Measurements from ENCODE around the gene STAG3. TPM values are rescaled to one million over a fixed set of nuclear protein-coding genes. Genes with fewer than 3 reads are reported as not detected.

STAG3 gene
- total and polyA plus RNA-seq, 9 of the 15 experiments (the other 6 are each of a cell fraction or from before 2014, with no cell fraction given) = 0.54 to 2.5 (median 1.7) TPM

DNA sequence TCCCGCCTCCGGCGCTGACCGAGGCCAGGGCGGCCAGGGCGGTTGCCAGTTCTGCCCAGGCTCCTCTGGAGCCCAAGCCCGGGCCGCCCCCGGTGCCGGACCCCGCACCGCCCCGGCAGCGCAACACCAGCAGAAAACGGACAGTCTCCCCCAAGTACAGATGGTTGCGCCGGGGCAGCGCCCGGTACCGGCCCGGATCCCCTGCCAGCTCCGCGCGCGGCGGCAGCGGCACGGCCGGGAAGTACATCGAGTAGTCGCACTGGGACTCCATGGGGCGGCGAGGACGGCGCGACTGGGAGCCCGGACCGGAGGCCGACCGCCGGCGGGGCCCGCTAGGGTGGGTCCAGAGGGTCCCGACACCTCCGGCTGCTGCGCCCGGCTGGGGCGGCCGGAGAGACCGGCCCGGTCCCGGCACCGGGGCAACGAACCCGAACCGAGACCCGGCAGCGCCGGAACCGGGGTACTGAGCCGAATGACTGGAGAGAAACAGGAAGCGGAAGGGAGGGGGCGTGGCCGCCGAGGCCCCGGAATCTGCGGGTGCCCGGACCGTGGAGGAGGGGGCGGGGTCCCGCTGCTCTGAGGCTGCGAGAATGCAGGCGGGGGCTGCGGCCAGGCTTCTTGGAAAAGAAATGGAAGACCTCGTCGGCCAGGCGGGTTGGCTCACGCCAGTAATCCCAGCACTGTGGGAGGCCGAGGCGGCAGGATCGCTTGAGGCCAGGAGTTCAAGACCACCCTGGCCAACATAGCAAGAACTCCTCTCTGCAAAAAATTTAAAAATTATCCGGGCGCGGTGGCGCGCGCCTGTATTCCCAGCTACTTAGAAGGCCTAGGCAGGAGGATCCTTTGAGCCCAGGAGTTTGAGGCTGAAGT, 19.3 kb upstream of the STAG3 start, which contains the start of gene TRAPPC14 (continued):
- TF ChIP-seq, protein P1, sequence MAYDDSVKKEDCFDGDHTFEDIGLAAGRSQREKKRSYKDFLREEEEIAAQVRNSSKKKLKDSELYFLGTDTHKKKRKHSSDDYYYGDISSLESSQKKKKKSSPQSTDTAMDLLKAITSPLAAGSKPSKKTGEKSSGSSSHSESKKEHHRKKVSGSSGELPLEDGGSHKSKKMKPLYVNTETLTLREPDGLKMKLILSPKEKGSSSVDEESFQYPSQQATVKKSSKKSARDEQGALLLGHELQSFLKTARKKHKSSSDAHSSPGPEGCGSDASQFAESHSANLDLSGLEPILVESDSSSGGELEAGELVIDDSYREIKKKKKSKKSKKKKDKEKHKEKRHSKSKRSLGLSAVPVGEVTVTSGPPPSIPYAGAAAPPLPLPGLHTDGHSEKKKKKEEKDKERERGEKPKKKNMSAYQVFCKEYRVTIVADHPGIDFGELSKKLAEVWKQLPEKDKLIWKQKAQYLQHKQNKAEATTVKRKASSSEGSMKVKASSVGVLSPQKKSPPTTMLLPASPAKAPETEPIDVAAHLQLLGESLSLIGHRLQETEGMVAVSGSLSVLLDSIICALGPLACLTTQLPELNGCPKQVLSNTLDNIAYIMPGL (CRISPR knock-in tag; IDR thresholded peaks at IDR 0.05) = peak; percentile 76; the same call in 1 of the 2 replicates
- TF ChIP-seq SMC3 (conservative IDR thresholded peaks at IDR 0.05; ENCODE audit: insufficient read depth, low read depth, low read length) = no peak
- peak; percentile 75 for TF ChIP-seq EP400 (IDR thresholded peaks at IDR 0.05)
- TF ChIP-seq JUNB (CRISPR knock-in tag; conservative IDR thresholded peaks at IDR 0.05) = no peak
- TF ChIP-seq, protein P2, sequence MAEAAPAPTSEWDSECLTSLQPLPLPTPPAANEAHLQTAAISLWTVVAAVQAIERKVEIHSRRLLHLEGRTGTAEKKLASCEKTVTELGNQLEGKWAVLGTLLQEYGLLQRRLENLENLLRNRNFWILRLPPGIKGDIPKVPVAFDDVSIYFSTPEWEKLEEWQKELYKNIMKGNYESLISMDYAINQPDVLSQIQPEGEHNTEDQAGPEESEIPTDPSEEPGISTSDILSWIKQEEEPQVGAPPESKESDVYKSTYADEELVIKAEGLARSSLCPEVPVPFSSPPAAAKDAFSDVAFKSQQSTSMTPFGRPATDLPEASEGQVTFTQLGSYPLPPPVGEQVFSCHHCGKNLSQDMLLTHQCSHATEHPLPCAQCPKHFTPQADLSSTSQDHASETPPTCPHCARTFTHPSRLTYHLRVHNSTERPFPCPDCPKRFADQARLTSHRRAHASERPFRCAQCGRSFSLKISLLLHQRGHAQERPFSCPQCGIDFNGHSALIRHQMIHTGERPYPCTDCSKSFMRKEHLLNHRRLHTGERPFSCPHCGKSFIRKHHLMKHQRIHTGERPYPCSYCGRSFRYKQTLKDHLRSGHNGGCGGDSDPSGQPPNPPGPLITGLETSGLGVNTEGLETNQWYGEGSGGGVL (CRISPR knock-in tag; IDR thresholded peaks at IDR 0.05) = no peak; the same call in 1 of the 2 replicates
- TF ChIP-seq, protein P3, sequence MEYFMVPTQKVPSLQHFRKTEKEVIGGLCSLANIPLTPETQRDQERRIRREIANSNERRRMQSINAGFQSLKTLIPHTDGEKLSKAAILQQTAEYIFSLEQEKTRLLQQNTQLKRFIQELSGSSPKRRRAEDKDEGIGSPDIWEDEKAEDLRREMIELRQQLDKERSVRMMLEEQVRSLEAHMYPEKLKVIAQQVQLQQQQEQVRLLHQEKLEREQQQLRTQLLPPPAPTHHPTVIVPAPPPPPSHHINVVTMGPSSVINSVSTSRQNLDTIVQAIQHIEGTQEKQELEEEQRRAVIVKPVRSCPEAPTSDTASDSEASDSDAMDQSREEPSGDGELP (CRISPR knock-in tag; IDR thresholded peaks at IDR 0.05; ENCODE audit: borderline replicate concordance) = peak; percentile 81
- no peak for TF ChIP-seq ETS2 (tag; IDR thresholded peaks at IDR 0.05; ENCODE audit: borderline replicate concordance, poor library complexity, severe bottlenecking)
- no peak for TF ChIP-seq SNRNP70 (optimal IDR thresholded peaks at IDR 0.05; ENCODE audit: low read depth, low read length)
- no peak for TF ChIP-seq FOXA1 (IDR thresholded peaks at IDR 0.05; ENCODE audit: borderline replicate concordance)
- TF ChIP-seq ZBTB1 (CRISPR knock-in tag; IDR thresholded peaks at IDR 0.05; ENCODE audit: borderline replicate concordance, low read depth) = peak; percentile 69; the same call in 1 of the 2 replicates
- TF ChIP-seq, protein P4, sequence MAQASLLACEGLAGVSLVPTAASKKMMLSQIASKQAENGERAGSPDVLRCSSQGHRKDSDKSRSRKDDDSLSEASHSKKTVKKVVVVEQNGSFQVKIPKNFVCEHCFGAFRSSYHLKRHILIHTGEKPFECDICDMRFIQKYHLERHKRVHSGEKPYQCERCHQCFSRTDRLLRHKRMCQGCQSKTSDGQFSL (CRISPR knock-in tag; IDR thresholded peaks at IDR 0.05) = no peak
- TF ChIP-seq, protein P4 (tag; IDR thresholded peaks at IDR 0.05) = no peak
- TF ChIP-seq WHSC1 (IDR thresholded peaks at IDR 0.05; ENCODE audit: low read length) = no peak
- TF ChIP-seq HLTF (IDR thresholded peaks at IDR 0.05) = peak; percentile 46; the same call in 1 of the 2 replicates
- peak; percentile 58 for TF ChIP-seq BCOR (IDR thresholded peaks at IDR 0.05)
- TF ChIP-seq ETV6 (IDR thresholded peaks at IDR 0.05; ENCODE audit: borderline replicate concordance in 1 of 2, low read depth in 2 of 2, low read length in 1 of 2) = peak in 1 of 2 experiments; percentile 50; a peak in 2 of 4 replicates
- TF ChIP-seq ETV6 (CRISPR knock-in tag; IDR thresholded peaks at IDR 0.05; ENCODE audit: borderline replicate concordance) = no peak
- peak; percentile 73; the same call in 1 of the 2 replicates for TF ChIP-seq NR2F6 (CRISPR knock-in tag; IDR thresholded peaks at IDR 0.05)
- TF ChIP-seq PCBP1 (IDR thresholded peaks at IDR 0.05; ENCODE audit: low read depth, low read length, poor library complexity, severe bottlenecking) = peak; percentile 21
- TF ChIP-seq LARP7 (IDR thresholded peaks at IDR 0.05) = 0 out of 2 replicates have a peak, but pooled peaks have one; percentile 59
- TF ChIP-seq ZNF347 (CRISPR knock-in tag; IDR thresholded peaks at IDR 0.05; ENCODE audit: low read depth) = no peak
- no peak for TF ChIP-seq RBM39 (optimal IDR thresholded peaks at IDR 0.05; ENCODE audit: low read depth, low read length)
- TF ChIP-seq RNF2 (IDR thresholded peaks at IDR 0.05) = peak; percentile 40; the same call in 1 of the 2 replicates

All from K562 (cell line).